RPMI7951 (cell line): ENCODE data around the gene ADPRHL1. TPM values are rescaled to one million over a fixed set of nuclear protein-coding genes. Genes with fewer than 3 reads are reported as not detected.

Source experiments
- DNase-seq: peaks from one replicate; pipeline ENCODE4 v3.0.0-alpha.2; 2012; ENCODE audit warnings: low read depth
- total RNA-seq: library from RNA; depleted of rRNA; stranded (reverse); fragments of >200 nt; shearing (Covaris generic); gene quantifications from 2 replicates; pipeline ENCODE4 v1.2.3, GENCODE V29; 2014

ADPRHL1 gene
- total RNA-seq, 1 experiment from 2014 or later, result not detected

- DNase-seq, result no peak
Observed at GRCh38 chr13:113417008-113417751, 36.1 kb downstream of the ADPRHL1 start.

- no peak for DNase-seq
Observed at GRCh38 chr13:113415825-113416224, 37.5 kb downstream of the ADPRHL1 start.

- DNase-seq, result no peak
Observed at GRCh38 chr13:113415032-113415431, 38.3 kb downstream of the ADPRHL1 start.

GRCh38 chr13:113414335-113414734 is 39.0 kb downstream of the ADPRHL1 start:
- no peak for DNase-seq

GRCh38 chr13:113413898-113414282 is 39.4 kb downstream of the ADPRHL1 start:
- DNase-seq, result no peak

- DNase-seq, result no peak
Observed at GRCh38 chr13:113413178-113413897, 40.0 kb downstream of the ADPRHL1 start.

GRCh38 chr13:113412440-113412839 is 40.8 kb downstream of the ADPRHL1 start:
- DNase-seq, result no peak

GRCh38 chr13:113411216-113412023 is 41.9 kb downstream of the ADPRHL1 start:
- DNase-seq, result peak; percentile 95

- DNase-seq, result peak; percentile 86
Observed at GRCh38 chr13:113410472-113411201, 42.7 kb downstream of the ADPRHL1 start.

GRCh38 chr13:113408562-113408961 is 44.7 kb downstream of the ADPRHL1 start:
- no peak for DNase-seq

- DNase-seq, result no peak
Observed at GRCh38 chr13:113407531-113408393, 45.5 kb downstream of the ADPRHL1 start.

GRCh38 chr13:113407103-113407530 is 46.2 kb downstream of the ADPRHL1 start:
- DNase-seq, result no peak

- no peak for DNase-seq
Observed at GRCh38 chr13:113406321-113407102, 46.8 kb downstream of the ADPRHL1 start.

- no peak for DNase-seq
Observed at GRCh38 chr13:113405481-113406300, 47.6 kb downstream of the ADPRHL1 start.

- DNase-seq, result no peak
Observed at GRCh38 chr13:113404723-113405471, 48.4 kb downstream of the ADPRHL1 start.

GRCh38 chr13:113404366-113404722 is 48.9 kb downstream of the ADPRHL1 start:
- DNase-seq, result no peak

- no peak for DNase-seq
Observed at GRCh38 chr13:113403255-113404104, 49.8 kb downstream of the ADPRHL1 start.
